Liver (tissue), 9 donors: ENCODE measurements around the gene TMEM53. TPM values are rescaled to one million over a fixed set of nuclear protein-coding genes. Genes with fewer than 3 reads are reported as not detected.
A peak's percentile ranks its signal among the peaks of the same experiment; 100 is the strongest.

Source experiments
- DNase-seq: peaks from one replicate; pipeline ENCODE4 v3.0.0-alpha.2; 2017; ENCODE audit warnings: low spot score
- H3K27ac ChIP-seq, 2 donors: one replicate each; pipeline ENCODE4 v1.7.0; 2013; ENCODE audit warnings: inconsistent platforms in 2 of 2, low read length in 2 of 2, control low read depth in 1 of 2, low read depth in 1 of 2, mild to moderate bottlenecking in 1 of 2
- H3K27me3 ChIP-seq, 4 donors: one replicate each; pipeline versions ENCODE4 v1.6.1 to v1.7.0; 2013; ENCODE audit warnings: low read length in 3 of 4, inconsistent platforms in 1 of 4, mild to moderate bottlenecking in 1 of 4, moderate library complexity in 1 of 4; ENCODE audit not compliant: control insufficient read depth in 4 of 4, insufficient read depth in 4 of 4
- H3K36me3 ChIP-seq, 4 donors: one replicate each; pipeline versions ENCODE4 v1.6.1 to v1.7.0; 2013; ENCODE audit warnings: low read length in 3 of 4, mild to moderate bottlenecking in 3 of 4, low read depth in 1 of 4, moderate library complexity in 1 of 4; ENCODE audit not compliant: control insufficient read depth in 4 of 4, insufficient read depth in 3 of 4
- H3K4me1 ChIP-seq, 4 donors: one replicate each; pipeline versions ENCODE4 v1.6.1 to v1.7.0; 2013; ENCODE audit warnings: low read length in 3 of 4, mild to moderate bottlenecking in 3 of 4, moderate library complexity in 1 of 4; ENCODE audit not compliant: control insufficient read depth in 4 of 4, insufficient read depth in 4 of 4
- H3K4me3 ChIP-seq, 3 donors: one replicate each; pipeline versions ENCODE4 v1.6.1 to v1.7.0; 2013; ENCODE audit warnings: low read length in 3 of 3, control low read depth in 1 of 3, low read depth in 1 of 3, mild to moderate bottlenecking in 1 of 3
- H3K9ac ChIP-seq, 2 donors: one replicate each; pipeline ENCODE4 v1.7.0; 2013; ENCODE audit warnings: low read length in 2 of 2, mild to moderate bottlenecking in 2 of 2, moderate library complexity in 2 of 2, control low read depth in 1 of 2, low read depth in 1 of 2
- H3K9me3 ChIP-seq, 4 donors: one replicate each; pipeline versions ENCODE4 v1.6.1 to v1.7.0; 2013; ENCODE audit warnings: low read length in 3 of 4; ENCODE audit not compliant: control insufficient read depth in 4 of 4
- ATF3 ChIP-seq: IDR thresholded peaks from 2 replicates; pipeline ENCODE4 v1.6.1; 2016; ENCODE audit warnings: antibody characterized with exemption
- CTCF ChIP-seq: fragments of 150-350 bp; IDR thresholded peaks from 2 replicates; pipeline ENCODE4 v1.5.1; 2017; ENCODE audit warnings: improper control_type of control experiment, low read depth, low read length; ENCODE audit not compliant: missing input control
- EGR1 ChIP-seq, 2 donors: IDR thresholded peaks; 2 replicates each; pipeline ENCODE4 v1.6.1; 2016 to 2018; ENCODE audit warnings: antibody characterized with exemption in 2 of 2, low read depth in 2 of 2
- FOXA1 ChIP-seq: IDR thresholded peaks from 2 replicates; pipeline ENCODE4 v1.6.1; 2016; ENCODE audit warnings: antibody characterized with exemption
- FOXA2 ChIP-seq: IDR thresholded peaks from 2 replicates; pipeline ENCODE4 v1.6.1; 2016; ENCODE audit warnings: antibody characterized with exemption
- GABPA ChIP-seq, 2 donors: IDR thresholded peaks in 1 of 2; conservative IDR thresholded peaks in 1 of 2; 2 replicates each; pipeline ENCODE4 v1.6.1; 2016; ENCODE audit warnings: antibody characterized with exemption in 2 of 2, mild to moderate bottlenecking in 1 of 2, moderate library complexity in 1 of 2
- HNF4A ChIP-seq, 2 donors: conservative IDR thresholded peaks; 2 replicates each; pipeline ENCODE4 v1.6.1; 2016; ENCODE audit warnings: antibody characterized with exemption in 2 of 2, mild to moderate bottlenecking in 2 of 2
- HNF4G ChIP-seq: IDR thresholded peaks from 2 replicates; pipeline ENCODE4 v1.6.1; 2016; ENCODE audit warnings: antibody characterized with exemption
- JUND ChIP-seq, 2 donors: IDR thresholded peaks; 2 replicates each; pipeline ENCODE4 v1.6.1; 2016; ENCODE audit warnings: antibody characterized with exemption in 2 of 2
- MAX ChIP-seq: IDR thresholded peaks from 2 replicates; pipeline ENCODE4 v1.6.1; 2016; ENCODE audit warnings: antibody characterized with exemption
- NR2F2 ChIP-seq: IDR thresholded peaks from 2 replicates; pipeline ENCODE4 v1.6.1; 2016; ENCODE audit warnings: antibody characterized with exemption
- RAD21 ChIP-seq, 2 donors: IDR thresholded peaks; 2 replicates each; pipeline ENCODE4 v1.6.1; 2016; ENCODE audit warnings: antibody characterized with exemption in 2 of 2, mild to moderate bottlenecking in 2 of 2
- REST ChIP-seq: IDR thresholded peaks from 2 replicates; pipeline ENCODE4 v1.6.1; 2016; ENCODE audit warnings: antibody characterized with exemption, mild to moderate bottlenecking
- RXRA ChIP-seq, 2 donors: IDR thresholded peaks; 2 replicates each; pipeline ENCODE4 v1.6.1; 2017 to 2018; ENCODE audit warnings: antibody characterized with exemption in 2 of 2, mild to moderate bottlenecking in 1 of 2
- SP1 ChIP-seq: IDR thresholded peaks from 2 replicates; pipeline ENCODE4 v1.6.1; 2018; ENCODE audit warnings: antibody characterized with exemption, mild to moderate bottlenecking
- TAF1 ChIP-seq: conservative IDR thresholded peaks from 2 replicates; pipeline ENCODE4 v1.6.1; 2016; ENCODE audit warnings: antibody characterized with exemption, mild to moderate bottlenecking
- YY1 ChIP-seq: IDR thresholded peaks from 2 replicates; pipeline ENCODE4 v1.6.1; 2016; ENCODE audit warnings: antibody characterized with exemption, mild to moderate bottlenecking
- ZBTB33 ChIP-seq: IDR thresholded peaks from 2 replicates; pipeline ENCODE4 v1.6.1; 2016; ENCODE audit warnings: antibody characterized with exemption
- WGBS: extraction: QIAGEN DNeasy Blood & Tissue Kit; methylation state at CpG from one replicate; pipeline ENCODE4 v1.1.7; 2013; 5-methylcytosine and 5-hydroxymethylcytosine counted together
- polyA plus RNA-seq, 2 donors: library from polyadenylated mRNA; stranded (reverse) in 1 of 2; unstranded in 1 of 2; fragments of 200-250 nt in 1 of 2; fragments of >200 nt in 1 of 2; fragmentation: Nextera tagmentation in 1 of 2; extraction: Ambion mirVana in 1 of 2; gene quantifications; one replicate each; pipeline versions ENCODE4 v1.2.1 to v1.2.3, GENCODE V29; 2013 to 2015
- total RNA-seq, 2 donors: library from RNA; depleted of rRNA; stranded (reverse); fragments of >200 nt; gene quantifications; one replicate each; pipeline ENCODE4 v1.2.3, GENCODE V29; 2014
- donor health status: healthy.
- donor health status: healthy.
- donor health status: healthy.
- donor health status: healthy.
- donor health status: healthy.

The TMEM53 gene
- total and polyA plus RNA-seq, 4 donors = 9.9 to 89.2 (median 29.4) TPM

GRCh38 chr1:44681905-44682882 lies 7.9 kb upstream of the TMEM53 start:
- Histone ChIP-seq H3K36me3 (no peaks in the 10 kb centered on the region), H3K4me1 (peaks cover 8 to 46% (median 30%) of the 10 kb centered on the region in 4 donors), H3K9me3 (no peaks in the 10 kb centered on the region), H3K9ac (peak overlapping the region in 1 of 2 donors; percentile 73), H3K4me3 (peak overlapping the region in 2 of 3 donors; percentile 7 to 21), H3K27ac (peak overlapping the region; percentile 83 to 99), H3K27me3 (no peaks in the 10 kb centered on the region)
- WGBS = 53% methylated on average over 14 of the region's 14 CpGs
- TF ChIP-seq GABPA (IDR thresholded peaks at IDR 0.05 in 1 of 2, conservative IDR thresholded peaks at IDR 0.05 in 1 of 2) (peak in 1 of 2 donors; percentile 60), CTCF (no peak), NR2F2 (peak; percentile 58), RAD21 (IDR thresholded peaks at IDR 0.05) (peak; percentile 31 to 32), MAX (peak; percentile 89), ATF3 (peak; percentile 61), JUND (IDR thresholded peaks at IDR 0.05) (peak; percentile 31 to 68), ZBTB33 (peak; percentile 87), SP1 (peak; percentile 94), FOXA1 (peak; percentile 99), RXRA (IDR thresholded peaks at IDR 0.05) (peak; percentile 82 to 84), HNF4A (conservative IDR thresholded peaks at IDR 0.05) (peak; percentile 98 to 99), REST (peak; percentile 87), YY1 (peak; percentile 95), EGR1 (IDR thresholded peaks at IDR 0.05; ENCODE audit: low read depth in 2 of 2) (peak in 1 of 2 donors; percentile 63), TAF1 (peak; percentile 72), FOXA2 (peak; percentile 99), HNF4G (peak; percentile 90)
- no peak for DNase-seq
